Caco-2 (cell line): ENCODE measurements around the gene AIDA. TPM values are rescaled to one million over a fixed set of nuclear protein-coding genes. Genes with fewer than 3 reads are reported as not detected.

Experiments used
- BruUV-seq: library from RNA; stranded (reverse); fragments of 400-500 nt; replicated peaks from 2 replicates; lab custom pipeline; 2021; lab: Mats Ljungman, UMichigan
- CTCF ChIA-PET: fragments of 300-600 bp; sonication (Branson Sonifier 250); formaldehyde crosslinking; loops from one replicate; lab custom pipeline; 2022; ENCODE audit warnings: antibody characterized with exemption; lab: Charles Lee
- POLR2A ChIA-PET: fragments of 300-600 bp; sonication (Branson Sonifier 250); formaldehyde crosslinking; loops from one replicate; lab custom pipeline; 2022; ENCODE audit warnings: antibody characterized with exemption; lab: Charles Lee
- DNase-seq, 2 experiments: peaks; one replicate each; pipeline versions ENCODE4 v3.0.0 to v3.0.0-alpha.2; 2020 to 2022
- H3K27me3 ChIP-seq: replicated peaks from 2 replicates; pipeline ENCODE4 v1.6.0; 2011; ENCODE audit warnings: low read length; ENCODE audit not compliant: control insufficient read depth, insufficient read depth
- H3K36me3 ChIP-seq: 2 replicates; pipeline ENCODE4 v1.5.1; 2011; ENCODE audit warnings: low read length; ENCODE audit not compliant: control insufficient read depth, insufficient read depth
- H3K4me1 ChIP-seq: fragments of 250-450 bp; sonication (Bioruptor Pico); 2 replicates; pipeline ENCODE4 v1.5.1; 2020; ENCODE audit warnings: mild to moderate bottlenecking
- H3K4me3 ChIP-seq: 2 replicates; pipeline ENCODE4 v1.5.1; 2011; ENCODE audit warnings: low read depth, mild to moderate bottlenecking, control low read depth, low read length
- H3K9me3 ChIP-seq: fragments of 250-450 bp; sonication (Bioruptor Pico); 2 replicates; pipeline ENCODE4 v1.5.1; 2020; ENCODE audit warnings: mild to moderate bottlenecking, moderate library complexity
- H3K27ac Mint-ChIP-seq: one replicate; pipeline ENCODE4 v1.8.0; 2022; ENCODE audit warnings: mixed read lengths; ENCODE audit not compliant: unreplicated experiment
- H3K27me3 Mint-ChIP-seq: one replicate; pipeline ENCODE4 v1.8.0; 2022; ENCODE audit warnings: mixed read lengths; ENCODE audit not compliant: insufficient read depth, unreplicated experiment
- H3K36me3 Mint-ChIP-seq: one replicate; pipeline ENCODE4 v1.8.0; 2022; ENCODE audit warnings: mild to moderate bottlenecking, mixed read lengths; ENCODE audit not compliant: insufficient read depth, unreplicated experiment
- H3K4me1 Mint-ChIP-seq: one replicate; pipeline ENCODE4 v1.8.0; 2022; ENCODE audit warnings: low read depth, mixed read lengths; ENCODE audit not compliant: unreplicated experiment
- H3K4me3 Mint-ChIP-seq: one replicate; pipeline ENCODE4 v1.8.0; 2022; ENCODE audit warnings: mild to moderate bottlenecking, moderate library complexity, mixed read lengths; ENCODE audit not compliant: unreplicated experiment
- H3K9me3 Mint-ChIP-seq: one replicate; pipeline ENCODE4 v1.8.0; 2022; ENCODE audit warnings: mixed read lengths; ENCODE audit not compliant: unreplicated experiment
- CTCF ChIP-seq, 2 experiments: fragments of 200-600 bp in 1 of 2; IDR thresholded peaks; 1 replicate in 1 of 2; 2 replicates in 1 of 2; pipeline versions ENCODE4 v1.5.1 to v1.8.0; 2011 to 2022; ENCODE audit warnings: antibody characterized with exemption in 1 of 2, control low read depth in 1 of 2, inconsistent platforms in 1 of 2, low read depth in 1 of 2, low read length in 1 of 2, mild to moderate bottlenecking in 1 of 2, moderate library complexity in 1 of 2; ENCODE audit not compliant: insufficient read depth in 1 of 2, severe bottlenecking in 1 of 2, unreplicated experiment in 1 of 2
- intact Hi-C: fragments of 100-400 bp; cut with micrococcal nuclease; formaldehyde crosslinking; loops from one replicate; pipeline ENCODE4 v1.10.0; 2022; ENCODE audit not compliant: unreplicated experiment
- total RNA-seq: library from RNA; stranded (reverse); gene quantifications from 2 replicates; pipeline ENCODE4 v1.2.3, GENCODE V29; 2022

Gene AIDA
- total RNA-seq, 1 experiment from 2014 or later = 55.1 TPM

- no peak overlapping the region for H3K4me3 Mint-ChIP-seq
- no peaks in the 10 kb centered on the region for H3K4me1 Mint-ChIP-seq
- CTCF ChIA-PET = no interaction called here
Measured at GRCh38 chr1:222632749-222633148, 79.5 kb downstream of the AIDA start.

GRCh38 chr1:222631611-222632208 lies 80.6 kb downstream of the AIDA start:
- TF ChIP-seq CTCF (IDR thresholded peaks at IDR 0.05; ENCODE audit: insufficient read depth in 1 of 2, low read depth in 1 of 2, low read length in 1 of 2, severe bottlenecking in 1 of 2, unreplicated experiment in 1 of 2) = no peak
- DNase-seq = no peak
- no TSS peak for BruUV-seq
- H3K9me3 Mint-ChIP-seq = no peaks in the 10 kb centered on the region
- H3K4me3 ChIP-seq = no peak overlapping the region
- no peaks in the 10 kb centered on the region for H3K27me3 Mint-ChIP-seq
- intact Hi-C loops = no loop called here
- no peaks in the 10 kb centered on the region for H3K4me1 Mint-ChIP-seq
- H3K4me1 ChIP-seq = no peaks in the 10 kb centered on the region
- no peak overlapping the region for H3K4me3 Mint-ChIP-seq
- ChIA-PET POLR2A (no interaction called here), CTCF (no interaction called here)
- H3K36me3 Mint-ChIP-seq = peaks cover 22% of the 10 kb centered on the region
- H3K27me3 ChIP-seq = no peaks in the 10 kb centered on the region
- H3K36me3 ChIP-seq = no peaks in the 10 kb centered on the region; the same call in 1 of the 2 replicates
- no peak overlapping the region for H3K27ac Mint-ChIP-seq
- H3K9me3 ChIP-seq = no peaks in the 10 kb centered on the region

More at GRCh38 chr1:222632749-222633148, 79.5 kb downstream of the AIDA start:
- no peak for DNase-seq
- H3K9me3 Mint-ChIP-seq = no peaks in the 10 kb centered on the region
- intact Hi-C loops = no loop called here
- H3K36me3 ChIP-seq = no peaks in the 10 kb centered on the region; the same call in 1 of the 2 replicates
- no peaks in the 10 kb centered on the region for H3K27me3 ChIP-seq
- H3K4me1 ChIP-seq = no peaks in the 10 kb centered on the region
- BruUV-seq = no TSS peak
- H3K9me3 ChIP-seq = no peaks in the 10 kb centered on the region
- H3K4me3 ChIP-seq = no peak overlapping the region
- no peak for TF ChIP-seq CTCF (IDR thresholded peaks at IDR 0.05; ENCODE audit: insufficient read depth in 1 of 2, low read depth in 1 of 2, low read length in 1 of 2, severe bottlenecking in 1 of 2, unreplicated experiment in 1 of 2)
- H3K27me3 Mint-ChIP-seq = no peaks in the 10 kb centered on the region
- H3K27ac Mint-ChIP-seq = no peak overlapping the region
- H3K36me3 Mint-ChIP-seq = peaks cover 24% of the 10 kb centered on the region
- POLR2A ChIA-PET = no interaction called here

GRCh38 chr1:222629921-222630535 lies 82.3 kb downstream of the AIDA start:
- TF ChIP-seq CTCF (IDR thresholded peaks at IDR 0.05; ENCODE audit: insufficient read depth in 1 of 2, low read depth in 1 of 2, low read length in 1 of 2, severe bottlenecking in 1 of 2, unreplicated experiment in 1 of 2) = no peak
- BruUV-seq = no TSS peak

More at GRCh38 chr1:222629921-222630535, 82.3 kb downstream of the AIDA start:
- Mint-ChIP-seq H3K36me3 (peaks cover 20% of the 10 kb centered on the region), H3K9me3 (no peaks in the 10 kb centered on the region), H3K4me1 (no peaks in the 10 kb centered on the region), H3K27ac (no peak overlapping the region), H3K4me3 (no peak overlapping the region), H3K27me3 (no peaks in the 10 kb centered on the region)
- DNase-seq = no peak
- POLR2A ChIA-PET = no interaction called here
- Histone ChIP-seq H3K4me1 (no peaks in the 10 kb centered on the region), H3K9me3 (no peaks in the 10 kb centered on the region), H3K36me3 (no peaks in the 10 kb centered on the region; the same call in 1 of the 2 replicates), H3K27me3 (no peaks in the 10 kb centered on the region), H3K4me3 (no peak overlapping the region)
- intact Hi-C loops = no loop called here
- CTCF ChIA-PET = no interaction called here
